DND-41 (cell line): ENCODE results near the gene PI4KA.
"Not testable (repeated sequence)": the region's sequence is repeated elsewhere in the genome, so short reads cannot be mapped to it uniquely, and the experiment has no call there.

Source experiments
- ATAC-seq: fragments of 200-7000 bp; cut with Tn5 transposase; 3 replicates; pipeline ENCODE4 v1.9.1; 2021; ENCODE audit warnings: low read depth; ENCODE audit not compliant: insufficient read depth
- DNase-seq: peaks from one replicate; pipeline ENCODE4 v3.0.0-alpha.2; 2020
- H2AFZ ChIP-seq: 2 replicates; pipeline ENCODE4 v1.6.0; 2012; ENCODE audit warnings: low read depth, low read length
- H3K27ac ChIP-seq: 2 replicates; pipeline ENCODE4 v1.5.1; 2012; ENCODE audit warnings: low read length, inconsistent platforms
- H3K27me3 ChIP-seq: fragments of 200-600 bp; sonication (generic); 2 replicates; pipeline ENCODE4 v1.6.0; 2012; ENCODE audit warnings: low read length, mild to moderate bottlenecking, inconsistent platforms; ENCODE audit not compliant: insufficient read depth, poor library complexity
- H3K36me3 ChIP-seq: 2 replicates; pipeline ENCODE4 v1.5.1; 2012; ENCODE audit warnings: low read length, inconsistent platforms; ENCODE audit not compliant: insufficient read depth
- H3K4me1 ChIP-seq: 2 replicates; pipeline ENCODE4 v1.5.1; 2012; ENCODE audit warnings: mild to moderate bottlenecking, low read length; ENCODE audit not compliant: insufficient read depth
- H3K4me2 ChIP-seq: 2 replicates; pipeline ENCODE4 v1.6.0; 2012; ENCODE audit warnings: mild to moderate bottlenecking, moderate library complexity, low read length, inconsistent platforms; ENCODE audit not compliant: insufficient read depth
- H3K4me3 ChIP-seq, 2 experiments: fragments of 200-600 bp in 1 of 2; shearing (Covaris generic) in 1 of 2; 2 replicates each; pipeline ENCODE4 v1.5.1; 2012 to 2016; ENCODE audit warnings: inconsistent platforms in 2 of 2, low read length in 2 of 2, mild to moderate bottlenecking in 2 of 2, low read depth in 1 of 2, moderate library complexity in 1 of 2
- H3K79me2 ChIP-seq: 2 replicates; pipeline ENCODE4 v1.6.0; 2012; ENCODE audit warnings: low read length, inconsistent platforms; ENCODE audit not compliant: insufficient read depth
- H3K9ac ChIP-seq: 2 replicates; pipeline ENCODE4 v1.6.0; 2012; ENCODE audit warnings: low read depth, mild to moderate bottlenecking, inconsistent platforms, low read length, moderate library complexity
- H3K9me3 ChIP-seq: 2 replicates; pipeline ENCODE4 v1.5.1; 2012; ENCODE audit warnings: low read length, moderate library complexity, mild to moderate bottlenecking, inconsistent platforms; ENCODE audit not compliant: insufficient read depth, severe bottlenecking
- H4K20me1 ChIP-seq: 2 replicates; pipeline ENCODE4 v1.6.0; 2012; ENCODE audit warnings: low read length; ENCODE audit not compliant: insufficient read depth
- EZH2 ChIP-seq: IDR thresholded peaks from 3 replicates; pipeline ENCODE4 v1.6.1; 2012; ENCODE audit warnings: borderline replicate concordance, low read depth, mild to moderate bottlenecking, moderate library complexity, low read length, inconsistent platforms; ENCODE audit not compliant: severe bottlenecking
- TF ChIP-seq, protein P1 (sequence below): IDR thresholded peaks from 2 replicates; pipeline ENCODE4 v1.5.1; 2012; ENCODE audit warnings: borderline replicate concordance, low read length, moderate library complexity, mild to moderate bottlenecking; ENCODE audit not compliant: poor library complexity, severe bottlenecking; ENCODE audit errors: extremely low read depth

Gene PI4KA

DNA sequence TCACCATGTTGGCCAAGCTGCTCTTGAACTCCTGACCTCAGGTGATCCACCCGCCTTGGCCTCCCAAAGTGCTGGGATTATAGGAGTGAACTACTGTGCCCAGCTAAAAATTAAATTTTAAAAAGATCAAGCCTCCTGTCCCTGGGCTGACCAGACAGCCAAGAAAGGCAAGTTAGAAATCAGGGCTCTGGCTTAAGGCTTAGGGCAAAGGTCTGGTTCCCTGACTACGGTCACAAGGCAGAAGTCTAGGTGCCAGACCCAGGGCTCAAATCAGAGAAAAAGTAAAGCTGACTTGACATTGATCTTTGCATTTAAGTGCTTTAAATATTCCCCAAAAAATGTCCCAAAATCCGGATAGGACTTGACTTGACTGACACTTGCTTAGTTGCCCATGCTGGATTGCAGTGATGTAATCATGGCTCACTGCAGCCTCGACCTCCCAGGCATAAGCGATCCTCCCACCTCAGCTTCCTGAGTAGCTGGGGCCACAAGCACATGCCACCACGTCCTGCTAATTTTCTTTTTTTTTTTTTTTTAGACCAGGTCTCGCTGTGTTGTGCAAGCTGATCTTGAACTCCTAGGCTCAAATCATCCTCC, 41.3 kb upstream of the PI4KA start:
- no peak for DNase-seq

DNA sequence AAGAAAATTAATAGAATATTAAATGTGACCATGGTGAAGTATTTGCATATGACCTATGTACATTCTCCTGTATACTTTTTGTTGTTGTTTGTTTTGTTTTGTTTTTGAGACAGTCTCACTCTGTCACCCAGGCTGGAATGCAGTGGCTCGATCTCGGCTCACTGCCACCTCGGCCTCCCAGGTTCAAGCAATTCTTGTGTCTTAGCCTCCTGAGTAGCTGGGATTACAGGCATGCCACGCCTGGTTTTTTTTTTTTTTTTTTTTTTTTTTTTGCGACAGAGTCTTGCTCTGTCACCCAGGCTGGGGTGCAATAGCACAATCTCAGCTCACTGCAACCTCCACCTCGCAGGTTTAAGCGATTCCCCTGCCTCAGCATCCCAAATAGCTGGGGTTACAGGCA, 39.1 kb upstream of the PI4KA start:
- not testable (repeated sequence) for H3K4me2 ChIP-seq, H3K4me3 ChIP-seq, H3K27me3 ChIP-seq, H2AFZ ChIP-seq, H3K79me2 ChIP-seq, H4K20me1 ChIP-seq, H3K4me1 ChIP-seq, ATAC-seq, H3K27ac ChIP-seq, H3K36me3 ChIP-seq, H3K9ac ChIP-seq, DNase-seq, H3K9me3 ChIP-seq

More for the DNA sequence above, 41.3 kb upstream of the PI4KA start:
- Histone ChIP-seq H3K36me3 (no peaks in the 10 kb centered on the region), H3K9ac (no peak overlapping the region), H3K9me3 (no peaks in the 10 kb centered on the region), H4K20me1 (no peaks in the 10 kb centered on the region), H3K79me2 (no peaks in the 10 kb centered on the region), H2AFZ (no peak overlapping the region), H3K27ac (no peak overlapping the region), H3K4me1 (no peaks in the 10 kb centered on the region), H3K27me3 (no peaks in the 10 kb centered on the region), H3K4me3 (no peak overlapping the region), H3K4me2 (no peak overlapping the region)
- no peak for ATAC-seq
- TF ChIP-seq EZH2: no peak
- TF ChIP-seq, protein P1, sequence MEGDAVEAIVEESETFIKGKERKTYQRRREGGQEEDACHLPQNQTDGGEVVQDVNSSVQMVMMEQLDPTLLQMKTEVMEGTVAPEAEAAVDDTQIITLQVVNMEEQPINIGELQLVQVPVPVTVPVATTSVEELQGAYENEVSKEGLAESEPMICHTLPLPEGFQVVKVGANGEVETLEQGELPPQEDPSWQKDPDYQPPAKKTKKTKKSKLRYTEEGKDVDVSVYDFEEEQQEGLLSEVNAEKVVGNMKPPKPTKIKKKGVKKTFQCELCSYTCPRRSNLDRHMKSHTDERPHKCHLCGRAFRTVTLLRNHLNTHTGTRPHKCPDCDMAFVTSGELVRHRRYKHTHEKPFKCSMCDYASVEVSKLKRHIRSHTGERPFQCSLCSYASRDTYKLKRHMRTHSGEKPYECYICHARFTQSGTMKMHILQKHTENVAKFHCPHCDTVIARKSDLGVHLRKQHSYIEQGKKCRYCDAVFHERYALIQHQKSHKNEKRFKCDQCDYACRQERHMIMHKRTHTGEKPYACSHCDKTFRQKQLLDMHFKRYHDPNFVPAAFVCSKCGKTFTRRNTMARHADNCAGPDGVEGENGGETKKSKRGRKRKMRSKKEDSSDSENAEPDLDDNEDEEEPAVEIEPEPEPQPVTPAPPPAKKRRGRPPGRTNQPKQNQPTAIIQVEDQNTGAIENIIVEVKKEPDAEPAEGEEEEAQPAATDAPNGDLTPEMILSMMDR: no peak

DNA sequence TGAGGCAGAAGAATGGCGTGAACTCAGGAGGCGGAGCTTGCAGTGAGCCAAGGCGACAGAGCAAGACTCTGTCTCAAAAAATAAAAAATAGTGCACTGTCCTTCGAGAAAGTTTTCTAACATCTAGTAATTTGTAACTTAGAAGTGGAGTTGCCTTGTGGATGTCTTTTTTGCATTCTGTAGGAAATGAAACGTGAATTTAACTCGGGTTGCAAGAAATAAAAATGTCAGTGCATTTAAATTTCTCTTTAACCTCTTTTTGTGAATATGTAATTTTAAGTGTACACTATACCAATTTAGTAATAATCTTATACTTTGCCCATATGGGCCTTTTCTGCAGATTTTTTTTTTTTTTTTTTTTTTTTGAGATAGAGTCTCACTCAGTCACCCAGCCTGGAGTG, 32.4 kb upstream of the PI4KA start:
- H3K9me3 ChIP-seq: no peaks in the 10 kb centered on the region
- ATAC-seq: no peak
- H4K20me1 ChIP-seq: no peaks in the 10 kb centered on the region
- H3K27ac ChIP-seq: no peak overlapping the region
- H3K9ac ChIP-seq: no peak overlapping the region
- no peak for DNase-seq
- no peak for TF ChIP-seq EZH2
- TF ChIP-seq, protein P1: no peak
- H3K27me3 ChIP-seq: no peaks in the 10 kb centered on the region
- H3K4me1 ChIP-seq: no peaks in the 10 kb centered on the region
- H3K4me2 ChIP-seq: no peak overlapping the region
- no peak overlapping the region for H3K4me3 ChIP-seq
- no peak overlapping the region for H2AFZ ChIP-seq
- H3K79me2 ChIP-seq: no peaks in the 10 kb centered on the region
- peaks cover 30% of the 10 kb centered on the region for H3K36me3 ChIP-seq

DNA sequence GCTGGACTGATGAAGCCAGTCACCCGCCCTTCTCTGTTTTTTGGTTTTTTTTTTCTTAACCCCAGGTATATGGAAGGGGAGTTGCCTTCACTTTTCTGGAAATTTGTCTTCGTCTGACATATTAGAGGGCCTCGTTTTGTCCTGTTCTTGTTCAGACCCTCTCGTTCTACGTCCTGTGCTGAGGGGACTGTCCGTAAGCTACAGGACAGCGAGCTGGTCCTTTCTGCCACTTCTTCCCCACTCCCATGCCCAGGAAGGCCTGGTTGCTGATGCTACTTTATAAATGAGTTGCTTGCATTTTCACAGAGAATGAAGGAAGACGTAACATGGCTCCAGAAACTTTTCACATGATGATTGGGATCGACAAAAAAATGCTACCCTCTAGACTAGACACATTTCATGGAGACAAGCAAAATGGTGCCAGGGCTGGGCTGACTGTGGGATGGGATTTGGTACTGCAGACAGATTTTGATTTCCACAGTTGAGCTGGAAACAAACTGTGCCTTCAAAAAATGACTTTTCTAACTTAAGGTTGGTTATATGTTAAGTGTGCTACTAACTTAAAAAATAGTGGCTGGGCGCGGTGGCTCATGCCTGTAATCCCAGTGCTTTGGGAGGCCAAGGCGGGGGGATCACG, 31.4 kb upstream of the PI4KA start:
- no peaks in the 10 kb centered on the region for H3K27me3 ChIP-seq
- no peak overlapping the region for H3K27ac ChIP-seq
- H3K4me3 ChIP-seq: no peak overlapping the region
- peaks cover 39% of the 10 kb centered on the region for H3K36me3 ChIP-seq
- no peak overlapping the region for H2AFZ ChIP-seq
- no peak overlapping the region for H3K4me2 ChIP-seq
- H3K4me1 ChIP-seq: no peaks in the 10 kb centered on the region
- no peak for TF ChIP-seq EZH2
- TF ChIP-seq, protein P1: no peak
- no peak for ATAC-seq
- H3K79me2 ChIP-seq: no peaks in the 10 kb centered on the region
- H3K9ac ChIP-seq: no peak overlapping the region
- DNase-seq: no peak
- H4K20me1 ChIP-seq: 0 out of 2 replicates have a peak, but pooled peaks cover 4% of the 10 kb centered on the region
- no peaks in the 10 kb centered on the region for H3K9me3 ChIP-seq
